Keratinocyte (primary cell): ENCODE results near the gene PIGS. TPM values are rescaled to one million over a fixed set of nuclear protein-coding genes. Genes with fewer than 3 reads are reported as not detected.
A peak's percentile ranks its signal among the peaks of the same experiment; 100 is the strongest.

Experiments used
- DNase-seq: peaks from one replicate; pipeline ENCODE4 v3.0.0-alpha.2; 2011; ENCODE audit warnings: low read depth, missing footprints, low spot score
- FAIRE-seq: peaks from 2 replicates; lab custom pipeline; 2011; peaks lifted over from hg19 to GRCh38; lab: Jason Lieb, UNC
- H2AFZ ChIP-seq: 2 replicates; pipeline ENCODE4 v1.6.0; 2012; ENCODE audit warnings: low read length, control low read depth, inconsistent platforms; ENCODE audit not compliant: control insufficient read depth
- H3K27ac ChIP-seq: 2 replicates; pipeline ENCODE4 v1.5.1; 2011; ENCODE audit warnings: low read length; ENCODE audit not compliant: control insufficient read depth, insufficient read depth
- H3K27me3 ChIP-seq: 3 replicates; pipeline ENCODE4 v1.6.0; 2011; ENCODE audit warnings: low read length; ENCODE audit not compliant: control insufficient read depth, insufficient read depth; ENCODE audit errors: extremely low read depth
- H3K36me3 ChIP-seq, 2 experiments: 2 replicates in 1 of 2; 3 replicates in 1 of 2; pipeline ENCODE4 v1.5.1; 2011; ENCODE audit warnings: low read length in 2 of 2, mild to moderate bottlenecking in 1 of 2; ENCODE audit not compliant: control insufficient read depth in 2 of 2, insufficient read depth in 2 of 2; ENCODE audit errors: extremely low read depth in 1 of 2
- H3K4me1 ChIP-seq: 3 replicates; pipeline ENCODE4 v1.5.1; 2011; ENCODE audit warnings: low read length; ENCODE audit not compliant: control insufficient read depth, insufficient read depth; ENCODE audit errors: extremely low read depth
- H3K4me2 ChIP-seq: 3 replicates; pipeline ENCODE4 v1.6.0; 2011; ENCODE audit warnings: low read depth, low read length; ENCODE audit not compliant: control insufficient read depth, insufficient read depth; ENCODE audit errors: extremely low read depth
- H3K4me3 ChIP-seq, 3 experiments: fragments of 200-600 bp in 1 of 3; sonication (generic) in 1 of 3; 2 replicates in 2 of 3; 3 replicates in 1 of 3; pipeline ENCODE4 v1.5.1; 2011 to 2016; ENCODE audit warnings: low read length in 3 of 3, mild to moderate bottlenecking in 3 of 3, control low read depth in 2 of 3, inconsistent platforms in 1 of 3, low read depth in 1 of 3, mixed read lengths in 1 of 3, mixed run types in 1 of 3, moderate library complexity in 1 of 3; ENCODE audit not compliant: control insufficient read depth in 2 of 3, insufficient read depth in 2 of 3; ENCODE audit errors: extremely low read depth in 1 of 3
- H3K79me2 ChIP-seq: 2 replicates; pipeline ENCODE4 v1.6.0; 2012; ENCODE audit warnings: low read length; ENCODE audit not compliant: control insufficient read depth, insufficient read depth
- H3K9ac ChIP-seq: 3 replicates; pipeline ENCODE4 v1.6.0; 2011; ENCODE audit warnings: low read length; ENCODE audit not compliant: control insufficient read depth, insufficient read depth; ENCODE audit errors: extremely low read depth
- H3K9me1 ChIP-seq: 3 replicates; pipeline ENCODE4 v1.6.0; 2011; ENCODE audit warnings: low read length; ENCODE audit not compliant: control insufficient read depth, insufficient read depth; ENCODE audit errors: extremely low read depth
- H3K9me3 ChIP-seq: 2 replicates; pipeline ENCODE4 v1.5.1; 2012; ENCODE audit warnings: low read depth, low read length; ENCODE audit not compliant: control insufficient read depth
- H4K20me1 ChIP-seq: 3 replicates; pipeline ENCODE4 v1.6.0; 2011; ENCODE audit warnings: low read length; ENCODE audit not compliant: control insufficient read depth, insufficient read depth; ENCODE audit errors: extremely low read depth
- CTCF ChIP-seq, 3 experiments: IDR thresholded peaks in 1 of 3; conservative IDR thresholded peaks in 1 of 3; optimal IDR thresholded peaks in 1 of 3; 2 replicates in 2 of 3; 3 replicates in 1 of 3; pipeline versions ENCODE3 to v1.5.1; 2011; ENCODE audit warnings: low read length in 3 of 3, mild to moderate bottlenecking in 3 of 3, moderate library complexity in 2 of 3, control low read depth in 1 of 3, inconsistent platforms in 1 of 3; ENCODE audit not compliant: insufficient read depth in 2 of 3; ENCODE audit errors: extremely low read depth in 1 of 3
- EZH2 ChIP-seq: IDR thresholded peaks from one replicate; pipeline ENCODE4 v1.6.1; 2012; ENCODE audit warnings: inconsistent platforms, mild to moderate bottlenecking, low read length, moderate library complexity
- dilution Hi-C: fragments of 300-500 bp; cut with MboI; formaldehyde crosslinking; loops from one replicate; pipeline ENCODE4 v1.7.0; 2020; ENCODE audit warnings: low sequenced_read_pairs; ENCODE audit not compliant: extremely low pct_ligation_motif_present
- polyA plus RNA-seq, 5 experiments: library from polyadenylated mRNA; depleted of rRNA in 3 of 5; stranded (reverse) in 3 of 5; stranded (forward) in 1 of 5; unstranded in 1 of 5; fragments of >200 nt; gene quantifications; 1 replicate in 1 of 5; 2 replicates in 3 of 5; 3 replicates in 1 of 5; pipeline versions ENCODE4 v1.2.1 to v1.2.3, GENCODE V29; 2011 to 2012; ENCODE audit warnings: missing spikeins in 2 of 5, low read depth in 1 of 5, low replicate concordance in 1 of 5

The PIGS gene
- polyA plus RNA-seq, 1 donor (not counting 4 experiments of a cell fraction or from before 2014, with no cell fraction given), result 33.6 TPM

- H3K4me1 ChIP-seq, result peaks cover 6% of the 10 kb centered on the region
- H3K27ac ChIP-seq, result no peak overlapping the region
- no peak for DNase-seq
- no peak overlapping the region for H3K4me2 ChIP-seq
- H3K9me1 ChIP-seq, result peaks cover 3% of the 10 kb centered on the region
- no peak for FAIRE-seq
- dilution Hi-C loops, result no loop called here
- H3K27me3 ChIP-seq, result no peaks in the 10 kb centered on the region
- H3K79me2 ChIP-seq, result peaks cover 3% of the 10 kb centered on the region
- H4K20me1 ChIP-seq, result no peaks in the 10 kb centered on the region
- H2AFZ ChIP-seq, result no peak overlapping the region
- no peak overlapping the region for H3K4me3 ChIP-seq
- peaks cover 19 to 35% of the 10 kb centered on the region in 2 experiments for H3K36me3 ChIP-seq
- H3K9me3 ChIP-seq, result no peaks in the 10 kb centered on the region
- peak in 1 of 3 experiments; percentile 30 for TF ChIP-seq CTCF (optimal IDR thresholded peaks at IDR 0.05 in 1 of 3, IDR thresholded peaks at IDR 0.05 in 1 of 3, conservative IDR thresholded peaks at IDR 0.05 in 1 of 3; ENCODE audit: extremely low read depth in 1 of 3, insufficient read depth in 2 of 3, low read length in 3 of 3)
- TF ChIP-seq EZH2, result no peak
- H3K9ac ChIP-seq, result no peak overlapping the region
Measured at GRCh38 chr17:28554565-28554964, 16.8 kb downstream of the PIGS start.

GRCh38 chr17:28553000-28553505, 18.3 kb downstream of the PIGS start:
- FAIRE-seq (no peak), DNase-seq (no peak)
- no peak overlapping the region for H2AFZ ChIP-seq
- no peak overlapping the region for H3K9ac ChIP-seq
- peaks cover 3% of the 10 kb centered on the region for H3K9me1 ChIP-seq
- dilution Hi-C loops, result no loop called here
- H3K27me3 ChIP-seq, result no peaks in the 10 kb centered on the region
- H3K36me3 ChIP-seq, result peaks cover 17 to 31% of the 10 kb centered on the region in 2 experiments
- no peaks in the 10 kb centered on the region for H4K20me1 ChIP-seq
- TF ChIP-seq CTCF (optimal IDR thresholded peaks at IDR 0.05 in 1 of 3, IDR thresholded peaks at IDR 0.05 in 1 of 3, conservative IDR thresholded peaks at IDR 0.05 in 1 of 3; ENCODE audit: extremely low read depth in 1 of 3, insufficient read depth in 2 of 3, low read length in 3 of 3) (no peak), EZH2 (no peak)
- no peak overlapping the region for H3K27ac ChIP-seq
- H3K4me1 ChIP-seq, result peaks cover 6% of the 10 kb centered on the region
- H3K79me2 ChIP-seq, result peaks cover 3% of the 10 kb centered on the region
- H3K9me3 ChIP-seq, result no peaks in the 10 kb centered on the region
- no peak overlapping the region for H3K4me3 ChIP-seq
- peak overlapping the region; percentile 65 for H3K4me2 ChIP-seq
